LoVo (cell line): ENCODE results near the gene NCAM2.

ENCODE experiments used
- DNase-seq: peaks from one replicate; pipeline ENCODE4 v3.0.0-alpha.2; 2016; ENCODE audit warnings: low spot score

The NCAM2 gene

DNA sequence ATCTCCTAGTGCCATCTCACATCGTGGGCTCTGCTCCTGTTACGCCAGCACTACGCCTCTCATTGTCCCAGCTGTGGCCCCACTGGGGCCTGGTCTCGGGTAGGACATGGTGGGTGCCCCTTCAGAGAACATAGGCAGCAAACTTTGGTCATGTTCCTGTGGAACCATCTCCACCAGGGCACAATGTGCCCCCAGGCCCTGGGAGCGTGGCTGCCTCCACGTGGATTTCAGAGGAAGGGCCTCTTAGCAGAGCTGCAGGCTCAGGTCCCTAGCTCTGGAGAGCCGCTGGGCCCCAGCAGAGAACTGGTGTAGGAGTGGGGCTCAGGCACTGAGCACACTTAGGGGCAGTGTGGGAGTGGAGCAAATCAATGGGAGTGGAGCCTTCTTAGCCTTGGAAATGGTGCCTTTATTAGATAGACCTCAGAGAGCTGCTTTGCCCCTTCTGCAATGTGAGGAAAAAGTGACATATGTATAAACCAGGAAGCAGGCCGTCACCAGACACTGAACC lies 460.0 kb downstream of the NCAM2 start:
- no peak for DNase-seq

DNA sequence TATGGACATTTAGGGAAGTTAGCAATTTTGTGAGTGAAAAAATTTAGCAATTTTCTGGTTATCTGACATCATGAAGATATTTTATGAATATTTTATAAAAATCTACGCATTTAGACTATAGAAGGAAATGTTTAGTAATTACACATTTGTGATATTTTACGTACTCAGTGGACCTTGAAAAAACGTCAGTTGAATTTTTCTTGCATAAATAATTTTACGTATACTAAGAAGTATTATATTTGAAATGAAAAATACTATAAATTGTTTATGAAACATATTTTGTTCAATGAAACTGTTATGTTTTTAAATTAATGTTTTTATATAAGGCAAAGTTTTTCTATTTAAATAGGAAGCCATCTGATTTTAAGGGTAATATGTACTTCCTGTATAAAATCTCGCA lies 462.8 kb downstream of the NCAM2 start:
- no peak for DNase-seq

DNA sequence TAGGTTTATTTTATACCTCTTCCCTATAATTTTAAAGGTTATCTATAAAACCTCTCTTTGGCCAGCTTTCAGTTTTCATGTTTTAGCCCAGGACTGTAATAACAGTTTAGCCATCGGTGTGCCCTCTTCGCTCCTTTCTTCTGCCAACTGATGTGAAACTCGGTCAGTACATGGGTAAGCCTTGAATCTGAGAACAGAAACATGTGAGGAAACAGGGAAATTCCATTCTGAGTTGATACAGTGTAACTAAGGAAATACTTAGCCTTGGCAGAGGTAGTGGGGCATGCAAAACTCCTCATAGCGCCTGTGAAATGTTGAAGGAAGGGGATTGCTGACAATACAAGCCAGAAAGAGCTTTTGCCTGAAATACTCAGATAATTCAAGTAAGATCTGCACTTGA lies 465.2 kb downstream of the NCAM2 start:
- DNase-seq, result no peak

DNA sequence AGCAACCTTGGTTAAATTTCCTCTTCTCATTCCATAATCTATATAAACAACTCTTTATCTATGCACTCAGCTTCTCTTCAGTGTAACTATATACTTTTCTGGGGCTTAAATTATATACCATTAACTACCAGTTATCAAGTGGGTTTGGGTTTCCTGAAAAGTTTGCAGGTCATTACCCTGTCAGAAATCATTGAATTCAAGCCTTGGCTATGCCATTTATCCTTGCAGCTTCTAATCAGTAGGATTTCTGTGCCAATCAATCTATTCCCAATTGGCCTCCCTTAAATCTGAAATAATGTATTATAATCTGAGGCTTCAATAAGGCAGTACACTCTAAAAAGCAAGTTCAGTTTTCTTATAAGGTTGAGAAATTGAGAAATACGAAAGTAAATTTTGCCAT lies 466.5 kb downstream of the NCAM2 start:
- DNase-seq, result no peak

DNA sequence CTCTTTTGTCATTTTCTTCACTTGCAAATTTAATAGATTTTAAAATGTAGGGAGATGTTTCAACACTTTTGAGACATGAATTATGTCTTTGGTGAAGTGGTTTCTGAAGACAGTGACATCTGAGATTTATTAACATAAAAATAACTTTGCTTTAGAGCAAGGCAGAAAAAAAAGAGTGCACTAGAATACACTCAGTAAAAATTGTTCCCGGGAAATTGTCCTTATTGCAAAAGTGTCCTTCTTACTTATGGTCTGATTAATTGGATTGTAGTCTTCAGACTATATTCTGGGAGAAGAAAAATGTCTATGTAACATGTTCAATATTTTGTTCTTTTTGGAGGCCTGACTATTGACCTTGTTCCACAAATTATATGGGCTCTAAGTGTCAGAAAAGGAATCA lies 468.5 kb downstream of the NCAM2 start:
- DNase-seq, result no peak

DNA sequence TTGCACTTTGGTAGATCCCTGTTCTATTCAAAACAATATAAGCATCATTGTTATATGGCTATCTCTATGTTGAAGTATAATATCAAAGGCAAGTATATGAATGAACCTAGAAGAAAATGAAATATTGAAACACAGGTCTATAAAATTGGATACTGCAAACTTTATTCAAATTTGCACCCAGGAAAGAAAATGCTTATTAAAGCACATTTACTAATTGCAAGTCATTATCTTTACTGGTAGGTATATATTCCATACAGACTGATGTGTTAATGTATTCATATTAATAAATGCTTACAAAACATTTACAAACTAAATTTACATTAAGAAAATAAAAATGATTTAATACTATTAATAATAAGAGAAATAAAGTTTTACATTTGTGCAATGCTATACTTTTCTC lies 469.8 kb downstream of the NCAM2 start:
- DNase-seq, result no peak

DNA sequence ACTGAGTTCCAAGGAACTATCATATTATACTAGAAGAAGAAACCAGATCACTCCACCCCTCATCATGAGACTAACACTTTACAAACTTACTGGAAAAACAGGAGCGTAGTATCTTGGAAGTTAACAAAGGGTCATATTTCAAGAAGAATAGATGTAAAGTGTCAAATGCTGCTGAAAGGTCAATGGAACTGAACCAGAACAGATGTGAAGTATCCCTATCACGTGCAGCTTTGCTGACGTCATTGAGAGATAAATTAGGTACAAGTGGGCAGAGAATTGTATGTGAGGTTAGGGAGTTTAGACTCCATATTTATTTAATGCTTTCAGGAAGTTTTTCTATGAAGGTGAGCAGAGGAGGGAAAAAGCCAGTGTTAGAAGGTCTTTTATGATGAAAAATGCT lies 483.0 kb downstream of the NCAM2 start:
- DNase-seq, result no peak

DNA sequence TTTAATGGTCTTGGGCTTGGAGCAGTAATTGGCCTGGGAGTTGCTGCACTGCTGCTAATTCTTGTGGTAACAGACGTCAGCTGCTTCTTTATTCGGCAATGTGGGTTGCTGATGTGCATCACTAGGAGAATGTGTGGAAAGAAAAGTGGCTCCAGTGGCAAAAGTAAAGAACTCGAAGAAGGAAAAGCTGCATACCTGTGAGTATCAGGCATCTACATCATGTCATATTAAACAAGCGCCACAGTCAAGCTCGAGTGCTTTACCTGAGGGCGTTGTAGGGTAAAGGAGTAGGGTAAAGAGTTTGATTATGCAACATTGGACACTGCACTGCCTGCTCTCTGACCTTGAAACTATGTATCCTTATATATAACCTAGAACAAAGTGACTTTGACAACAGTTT lies 510.6 kb downstream of the NCAM2 start:
- DNase-seq, result no peak

DNA sequence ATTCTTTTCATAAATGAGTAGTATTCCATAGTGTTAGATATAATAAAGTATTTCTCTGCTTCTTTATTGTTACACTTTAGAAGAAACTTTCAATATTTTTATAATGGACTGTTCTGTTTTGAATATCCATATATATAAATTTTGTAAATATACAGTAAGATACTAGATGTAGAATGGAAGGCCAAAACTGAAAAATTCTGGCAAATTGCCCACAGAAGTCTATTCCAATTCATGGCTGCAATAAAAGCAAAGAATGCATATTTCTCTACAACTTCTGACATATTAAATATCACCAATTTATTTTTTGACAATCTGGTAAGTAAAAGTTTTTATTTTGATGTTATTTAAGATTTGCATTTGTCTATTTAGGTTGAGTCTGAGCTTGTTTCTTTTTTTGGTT lies 532.5 kb downstream of the NCAM2 start:
- no peak for DNase-seq

DNA sequence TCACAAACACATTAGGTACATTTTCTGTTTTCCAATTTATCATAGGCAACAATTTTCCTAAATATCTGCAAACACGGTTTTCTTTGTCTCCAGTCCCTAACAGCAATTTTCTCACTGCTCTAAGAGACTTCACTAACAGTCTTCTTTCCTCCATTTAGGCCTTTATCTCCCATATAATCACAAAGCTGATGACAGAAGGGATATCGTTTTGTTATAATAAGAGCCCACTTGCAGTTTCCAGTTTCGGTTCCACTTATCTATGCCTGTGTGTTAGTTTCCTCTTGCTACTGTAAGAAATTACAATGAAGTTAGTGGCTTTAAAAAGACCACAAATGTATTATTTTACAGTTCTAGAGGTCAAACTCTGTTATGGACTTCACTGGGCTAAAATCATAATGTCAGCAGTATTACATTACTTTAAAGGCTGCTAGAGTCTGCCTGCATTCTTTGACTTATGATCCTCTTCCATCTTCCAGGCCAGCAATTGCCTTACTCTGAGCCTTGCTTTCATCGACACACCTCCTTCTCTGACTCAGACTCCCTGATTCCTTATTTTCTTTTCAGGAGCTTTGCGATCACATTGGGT lies 549.3 kb downstream of the NCAM2 start:
- no peak for DNase-seq

DNA sequence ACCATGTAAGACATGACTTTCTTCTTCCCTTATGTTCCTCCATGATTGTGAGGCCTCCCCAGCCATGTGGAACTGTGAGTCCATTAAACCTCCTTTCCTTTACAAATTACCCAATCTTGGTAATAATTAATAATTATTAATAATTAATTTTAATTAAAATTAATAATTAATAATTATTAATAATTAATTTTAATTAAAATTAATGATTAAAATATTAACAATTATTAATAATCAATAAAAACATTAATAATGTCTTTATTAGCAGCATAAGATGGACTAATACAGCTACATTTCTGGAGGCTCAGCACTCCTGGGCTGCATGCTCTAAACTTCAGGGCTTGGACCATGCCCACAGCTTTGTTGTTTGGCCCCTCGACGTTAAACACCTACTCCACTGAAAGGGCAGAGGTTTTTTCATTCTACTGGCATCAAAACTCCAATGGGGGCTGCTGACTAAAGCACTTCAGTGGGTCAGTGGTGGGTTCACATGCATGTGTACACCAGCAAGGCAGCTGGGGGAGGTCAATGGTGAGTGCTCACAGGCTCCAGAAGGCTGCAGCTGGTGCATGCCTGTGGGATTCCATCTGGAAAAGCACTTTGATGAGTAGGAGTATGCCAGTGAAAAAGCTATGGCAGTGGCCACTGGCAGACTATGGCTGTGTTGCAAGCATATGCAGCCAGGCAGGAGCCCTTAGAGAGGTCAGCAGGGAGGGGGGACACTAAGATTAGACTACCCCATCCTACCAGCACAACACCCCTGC lies 561.3 kb downstream of the NCAM2 start:
- DNase-seq, result no peak
